GM18520 (cell line): Measurements from ENCODE around the gene ATP6V1D.
"Not testable (repeated sequence)": the region's sequence is repeated elsewhere in the genome, so short reads cannot be mapped to it uniquely, and the experiment has no call there.

Source experiments
- ATAC-seq: cut with Tn5 transposase; IDR thresholded peaks from one replicate; pipeline ENCODE4 v1.9.1; 2021; ENCODE audit not compliant: unreplicated experiment

Gene ATP6V1D

GRCh38 chr14:67359775-67360469 lies at the start of gene ATP6V1D, which contains the start of gene EIF2S1:
TSS of gene ATP6V1D (minus strand) at chr14:67359804. CDS start at chr14:67359698, 106 bp downstream.
TSS of gene EIF2S1 (plus strand) at chr14:67360328. CDS start at chr14:67364768, 4,440 bp downstream.
- ATAC-seq = peak; percentile 87

DNA sequence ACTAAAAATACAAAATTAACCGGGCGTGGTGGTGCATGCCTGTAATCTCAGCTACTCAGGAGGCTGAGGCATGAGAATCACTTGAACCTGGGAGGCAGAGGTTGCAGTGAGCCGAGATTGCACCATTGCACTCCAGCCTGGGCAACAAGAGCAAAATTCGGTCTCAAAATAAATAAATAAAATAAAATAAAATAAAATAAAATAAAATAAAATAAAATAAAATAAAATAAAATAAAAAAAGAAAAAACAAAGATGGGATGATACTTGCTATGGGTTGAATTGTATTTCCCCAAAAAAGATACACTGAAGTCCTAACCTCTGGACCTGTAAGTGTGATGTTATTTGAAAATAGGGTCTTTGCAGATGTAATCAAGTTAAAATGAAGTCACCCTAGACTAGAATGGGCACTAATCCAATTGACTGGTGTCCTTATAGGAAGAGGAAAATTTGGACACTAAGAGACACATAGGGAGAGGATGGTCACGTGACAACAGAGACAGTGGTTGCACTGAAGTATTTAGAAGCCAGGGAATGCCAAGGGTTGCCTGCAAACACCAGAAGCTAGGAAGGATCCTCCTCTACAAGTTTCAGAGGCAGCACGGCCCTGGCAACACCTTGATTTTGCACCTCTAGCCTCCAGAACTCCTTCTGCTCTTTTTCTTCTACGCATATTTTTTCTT lies 48.7 kb upstream of the ATP6V1D start:
- ATAC-seq = not testable (repeated sequence)

DNA sequence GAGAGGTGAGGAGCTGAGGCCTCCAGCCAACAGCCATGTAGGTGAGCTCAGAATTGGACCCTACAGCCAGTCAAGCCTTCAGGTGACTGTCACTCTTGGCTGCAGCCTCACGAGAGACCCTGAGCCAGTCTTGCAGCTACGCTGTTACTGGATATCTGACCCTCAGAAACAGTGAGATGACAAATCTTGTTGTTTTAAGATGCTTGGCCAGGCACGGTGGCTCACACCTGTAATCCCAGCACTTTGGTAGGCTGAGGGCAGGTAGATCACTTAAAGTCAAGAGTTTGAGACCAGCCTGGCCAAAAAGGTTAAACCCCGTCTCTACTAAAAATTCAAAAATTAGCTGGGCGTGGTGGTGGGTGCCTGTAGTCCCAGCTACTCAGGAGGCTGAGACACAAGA lies 46.2 kb upstream of the ATP6V1D start:
- no peak for ATAC-seq

- ATAC-seq = no peak
Measured at GRCh38 chr14:67400434-67400833, 40.8 kb upstream of the ATP6V1D start.

GRCh38 chr14:67397536-67397935 lies 37.9 kb upstream of the ATP6V1D start:
- ATAC-seq = no peak

- no peak for ATAC-seq
Measured at GRCh38 chr14:67396381-67396970, 36.9 kb upstream of the ATP6V1D start.

- no peak for ATAC-seq
Measured at GRCh38 chr14:67395876-67396189, 36.2 kb upstream of the ATP6V1D start.

DNA sequence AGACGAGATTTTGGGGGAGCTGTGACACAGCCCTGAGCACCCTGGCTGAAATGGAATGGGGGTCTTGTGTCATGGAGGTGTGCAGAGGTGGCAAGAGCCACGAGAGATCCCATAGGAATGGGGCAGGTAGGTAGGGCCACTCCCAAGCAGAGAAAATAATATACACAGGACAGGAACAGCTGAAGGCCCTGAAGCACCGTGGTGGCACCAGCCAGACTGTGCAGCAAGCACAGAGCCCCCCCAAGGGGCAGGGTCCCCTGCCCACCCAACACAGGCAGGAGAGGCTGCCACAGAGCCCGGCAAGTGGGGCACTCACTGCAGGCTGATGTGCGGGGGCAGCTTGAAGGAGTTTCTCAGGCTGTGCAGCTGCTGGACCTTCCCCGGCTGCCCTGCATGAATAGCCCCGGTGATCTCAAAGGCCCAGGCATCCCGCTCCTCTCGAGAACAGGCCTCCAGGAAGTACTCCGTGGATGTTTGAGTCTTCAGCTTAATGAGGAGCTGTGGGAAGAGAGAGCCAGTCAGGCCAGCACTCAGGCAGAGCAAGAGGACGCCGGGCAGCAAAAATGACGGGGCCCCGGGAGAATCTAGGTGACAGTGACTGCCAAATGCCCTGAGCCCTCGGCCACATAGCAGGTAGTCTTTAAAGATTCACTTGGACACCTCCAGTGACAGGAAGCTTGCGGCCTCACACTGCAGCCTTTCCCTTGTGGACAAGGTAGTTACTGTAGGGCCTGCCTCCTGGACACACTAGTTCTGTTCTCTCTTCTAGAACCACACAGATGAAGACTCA lies 35.7 kb upstream of the ATP6V1D start:
- ATAC-seq = no peak

GRCh38 chr14:67393689-67394088 lies 34.1 kb upstream of the ATP6V1D start:
- ATAC-seq = no peak

DNA sequence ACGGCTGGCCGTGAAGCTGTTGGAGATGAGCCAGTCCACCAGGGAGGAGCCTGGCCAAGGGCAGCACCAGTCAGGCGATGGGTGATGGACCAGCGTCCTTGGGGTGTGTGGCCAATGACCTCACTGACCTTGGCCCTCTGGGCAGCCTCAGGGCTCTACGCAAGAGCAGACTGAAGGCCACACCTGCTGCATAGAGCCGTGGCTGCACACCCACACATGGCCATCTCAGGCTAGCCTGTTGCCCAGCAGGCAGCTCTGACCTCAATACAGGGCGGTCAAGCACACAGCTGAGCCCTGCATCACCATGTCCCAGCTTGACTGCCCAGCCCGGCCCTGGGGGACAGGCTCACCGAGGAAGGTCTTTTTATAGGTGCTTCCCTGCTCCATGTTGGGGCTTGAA lies 33.2 kb upstream of the ATP6V1D start:
- ATAC-seq = no peak

GRCh38 chr14:67392123-67392522 lies 32.5 kb upstream of the ATP6V1D start:
- no peak for ATAC-seq

DNA sequence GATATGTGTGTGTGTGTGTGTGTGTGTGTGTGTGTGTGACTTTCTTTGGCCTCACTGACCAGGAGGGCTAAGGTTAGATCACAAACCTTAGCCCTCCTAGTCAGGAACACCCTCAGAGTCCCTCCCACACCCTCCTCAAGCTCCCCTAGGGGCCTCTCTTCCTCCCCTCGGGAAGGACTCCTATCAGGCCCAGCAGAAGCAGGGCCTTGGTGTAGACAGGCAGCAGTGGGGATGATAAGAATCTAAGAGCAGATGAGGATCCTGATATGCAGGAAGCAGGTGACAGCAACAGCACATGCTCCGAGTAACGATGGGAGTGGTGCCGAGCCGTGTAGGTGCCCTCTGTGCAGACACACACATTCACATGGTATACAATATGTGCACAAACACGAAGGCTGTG lies 31.7 kb upstream of the ATP6V1D start:
- ATAC-seq = no peak

DNA sequence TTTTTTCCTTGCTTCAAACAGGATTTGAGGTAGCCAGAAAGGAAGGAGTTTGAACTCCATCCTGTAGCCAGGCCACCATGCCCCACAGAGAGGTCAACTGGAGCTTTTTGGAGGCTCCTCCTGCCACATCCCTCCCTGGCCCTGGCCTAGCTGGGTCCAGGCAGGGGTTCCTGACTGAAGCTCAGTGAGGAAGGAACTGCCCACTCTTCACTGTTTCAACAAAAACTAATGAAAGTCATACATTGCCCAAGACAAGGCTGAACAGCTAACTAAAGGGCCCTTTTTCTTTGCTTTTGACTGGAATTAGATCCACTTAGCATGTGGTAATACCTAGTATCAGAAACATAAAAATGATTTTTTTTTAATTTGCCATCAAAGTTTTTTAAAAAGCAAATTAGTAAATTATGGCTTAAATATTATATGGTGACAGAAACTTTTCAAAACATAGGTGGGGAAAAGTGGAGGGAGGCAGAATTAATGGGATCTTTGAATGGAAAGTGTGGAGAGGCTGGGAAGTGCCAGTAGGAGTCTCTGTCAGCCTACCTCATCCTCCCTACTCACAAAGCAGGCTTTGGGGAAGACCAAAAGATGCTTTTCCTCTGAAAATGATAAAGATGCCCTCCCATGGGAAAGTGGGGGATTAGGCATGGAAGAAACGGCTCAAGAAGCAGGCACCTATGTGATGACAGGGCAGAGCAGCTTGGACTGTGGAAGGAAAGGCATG lies 30.4 kb upstream of the ATP6V1D start:
- ATAC-seq = no peak

DNA sequence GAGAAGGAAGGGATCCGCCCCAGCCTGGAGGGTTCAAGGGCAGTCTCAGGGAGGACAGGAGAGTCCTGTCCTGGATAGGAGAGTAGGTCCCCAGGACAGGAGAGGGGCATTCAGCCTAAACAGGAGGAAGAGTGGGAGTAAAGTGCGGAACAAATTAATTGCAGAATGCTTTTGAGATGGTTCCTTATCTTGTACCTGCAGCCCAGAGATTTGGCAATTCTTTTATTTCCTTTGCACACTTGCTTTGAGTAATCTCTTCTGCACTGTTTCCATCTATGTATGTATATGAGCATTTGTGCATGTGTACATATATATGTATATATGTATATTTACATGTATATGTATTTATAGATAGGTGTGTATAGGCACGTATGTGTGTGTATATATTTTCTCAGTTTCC lies 29.7 kb upstream of the ATP6V1D start:
- no peak for ATAC-seq

DNA sequence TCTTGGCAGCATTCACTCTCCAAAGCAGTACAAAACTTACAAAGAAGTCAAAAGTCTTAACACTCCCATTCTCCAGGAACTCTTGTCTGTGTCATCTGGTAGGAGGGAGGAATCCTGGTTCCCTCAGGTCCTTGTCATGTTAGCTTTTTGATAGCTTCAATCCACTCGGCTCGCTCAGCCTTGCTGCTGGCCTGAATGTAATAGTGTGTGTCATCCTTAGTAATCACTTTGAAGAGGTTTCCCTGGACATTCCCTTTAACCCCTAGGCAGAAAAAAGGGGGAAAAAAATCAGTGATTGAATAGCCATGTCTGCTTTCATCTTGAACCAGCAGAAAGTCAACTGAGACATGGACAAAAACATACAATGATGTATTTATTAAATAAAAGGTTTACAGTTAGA lies 27.6 kb upstream of the ATP6V1D start:
- ATAC-seq = no peak

DNA sequence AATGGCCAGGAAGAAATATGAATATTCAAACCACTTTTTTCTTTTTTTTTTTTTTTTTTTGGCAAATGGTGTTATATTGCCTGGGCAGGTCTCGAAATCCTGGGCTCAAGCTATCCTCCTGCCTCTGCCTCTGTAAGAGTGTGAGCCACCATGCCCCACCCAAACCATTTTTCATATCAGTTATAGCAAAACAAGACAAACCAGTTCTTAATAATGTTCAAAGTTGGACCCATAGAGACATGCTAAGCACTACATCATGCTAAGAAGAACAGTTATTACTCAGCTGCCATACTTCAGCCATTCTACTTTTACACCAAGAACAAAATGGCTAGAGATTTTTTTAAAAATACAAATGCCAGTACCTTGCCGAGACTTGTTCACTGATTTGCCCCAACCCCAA lies 26.0 kb upstream of the ATP6V1D start:
- no peak for ATAC-seq

DNA sequence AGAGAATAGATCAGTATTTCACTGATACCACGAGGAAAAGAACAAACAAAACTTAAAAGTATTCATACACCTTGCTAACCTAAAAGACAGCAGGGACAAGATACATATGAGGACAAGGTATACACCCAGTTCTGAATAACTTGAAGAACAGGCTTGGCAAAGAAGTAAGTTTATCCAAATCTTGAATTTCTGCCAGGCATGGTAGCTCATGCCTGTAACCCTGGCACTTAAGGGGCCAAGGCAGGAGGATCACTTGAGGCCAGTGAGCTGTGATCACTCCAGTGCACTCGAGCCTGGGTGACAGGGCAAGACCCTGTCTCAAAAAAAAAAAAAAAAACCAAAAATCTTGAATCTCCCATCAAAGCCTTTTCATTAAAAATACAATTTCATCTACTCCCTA lies 25.5 kb upstream of the ATP6V1D start:
- ATAC-seq = no peak

GRCh38 chr14:67377916-67378315 lies 18.3 kb upstream of the ATP6V1D start:
- no peak for ATAC-seq

DNA sequence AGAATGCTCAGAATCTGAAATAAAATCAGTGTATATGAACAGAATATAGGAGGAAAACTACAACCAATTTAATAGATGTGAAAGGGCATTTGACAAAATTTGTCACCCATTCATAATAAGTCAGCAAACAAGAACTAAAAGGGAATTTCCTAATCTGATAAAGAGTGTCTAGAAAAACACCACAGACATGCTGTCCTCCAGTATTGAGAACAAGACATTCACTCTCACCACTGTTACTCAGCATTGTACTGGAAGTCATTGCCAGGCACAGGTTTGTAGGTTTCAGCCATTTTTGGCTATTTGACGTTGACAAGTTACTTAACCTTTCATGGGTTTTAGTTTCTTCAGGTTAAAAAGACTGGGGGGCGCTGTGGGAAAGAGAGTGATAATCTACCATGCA lies 13.7 kb upstream of the ATP6V1D start:
- peak; percentile 72 for ATAC-seq

GRCh38 chr14:67372833-67373232 lies 13.2 kb upstream of the ATP6V1D start:
- ATAC-seq = no peak
